ENCODE data around the gene BOLL.
"Not testable (repeated sequence)": the region's sequence is repeated elsewhere in the genome, so short reads cannot be mapped to it uniquely, and the experiment has no call there.

Gene BOLL

GRCh38 chr2:197784956-197785941, at the start of gene BOLL:
Gene BOLL (minus strand): TSS chr2:197785319. CDS start chr2:197781850, 3,469 bp downstream.
- TF ChIP-seq TSHZ2 (CRISPR knock-in tag; IDR thresholded peaks at IDR 0.05) (no peak), GLIS3 (CRISPR knock-in tag; IDR thresholded peaks at IDR 0.05) (no peak), ESRRG (CRISPR knock-in tag; IDR thresholded peaks at IDR 0.05) (no peak), ISL1 (CRISPR knock-in tag; IDR thresholded peaks at IDR 0.05) (no peak), CSDC2 (CRISPR knock-in tag; IDR thresholded peaks at IDR 0.05) (no peak), CSRNP3 (CRISPR knock-in tag; IDR thresholded peaks at IDR 0.05) (no peak), ZFP30 (CRISPR knock-in tag; IDR thresholded peaks at IDR 0.05) (no peak), BACH2 (CRISPR knock-in tag; IDR thresholded peaks at IDR 0.05; ENCODE audit: borderline replicate concordance) (no peak)
- ATAC-seq = peak; percentile 24; the same call in 2 of the 3 replicates

GRCh38 chr2:197834771-197835170, 49.7 kb upstream of the BOLL start:
- 0 out of 2 replicates have a peak, but pooled peaks have one; percentile 15 for TF ChIP-seq ZNF8 (CRISPR knock-in tag; IDR thresholded peaks at IDR 0.05)
- ATAC-seq = not testable (repeated sequence)

- no peak for TF ChIP-seq TOX (CRISPR knock-in tag; IDR thresholded peaks at IDR 0.05; ENCODE audit: borderline replicate concordance)
- peak; percentile 81 for TF ChIP-seq ISL1 (CRISPR knock-in tag; IDR thresholded peaks at IDR 0.05)
- ATAC-seq = peak; percentile 39; the same call in 2 of the 3 replicates
Measured at GRCh38 chr2:197828464-197829135, 43.5 kb upstream of the BOLL start.

- peak; percentile 94 for ATAC-seq
- TF ChIP-seq POU6F1 (CRISPR knock-in tag; IDR thresholded peaks at IDR 0.05; ENCODE audit: borderline replicate concordance, low read depth) (0 out of 2 replicates have a peak, but pooled peaks have one; percentile 41), RARB (CRISPR knock-in tag; IDR thresholded peaks at IDR 0.05) (peak; percentile 94), PPARA (CRISPR knock-in tag; IDR thresholded peaks at IDR 0.05; ENCODE audit: borderline replicate concordance) (no peak), ISL1 (CRISPR knock-in tag; IDR thresholded peaks at IDR 0.05) (peak; percentile 98), ZNF565 (CRISPR knock-in tag; conservative IDR thresholded peaks at IDR 0.05; ENCODE audit: low read depth) (no peak), ZC3H10 (CRISPR knock-in tag; IDR thresholded peaks at IDR 0.05) (no peak), ZNF8 (CRISPR knock-in tag; IDR thresholded peaks at IDR 0.05) (no peak), TOX (CRISPR knock-in tag; IDR thresholded peaks at IDR 0.05; ENCODE audit: borderline replicate concordance) (peak; percentile 94; the same call in 1 of the 2 replicates), CSDC2 (CRISPR knock-in tag; IDR thresholded peaks at IDR 0.05) (no peak), ZNF70 (CRISPR knock-in tag; IDR thresholded peaks at IDR 0.05) (no peak)
Measured at GRCh38 chr2:197827618-197828017, 42.5 kb upstream of the BOLL start.

GRCh38 chr2:197822333-197822732, 37.2 kb upstream of the BOLL start:
- no peak for ATAC-seq
- TF ChIP-seq PPARA (CRISPR knock-in tag; IDR thresholded peaks at IDR 0.05; ENCODE audit: borderline replicate concordance) (no peak), ESRRG (CRISPR knock-in tag; IDR thresholded peaks at IDR 0.05) (no peak), ZNF565 (CRISPR knock-in tag; conservative IDR thresholded peaks at IDR 0.05; ENCODE audit: low read depth) (no peak), GLIS3 (CRISPR knock-in tag; IDR thresholded peaks at IDR 0.05) (no peak), CSDC2 (CRISPR knock-in tag; IDR thresholded peaks at IDR 0.05) (no peak), POU6F1 (CRISPR knock-in tag; IDR thresholded peaks at IDR 0.05; ENCODE audit: borderline replicate concordance, low read depth) (no peak), TCF4 (CRISPR knock-in tag; IDR thresholded peaks at IDR 0.05; ENCODE audit: borderline replicate concordance) (no peak), ZNF8 (CRISPR knock-in tag; IDR thresholded peaks at IDR 0.05) (no peak), ZC3H10 (CRISPR knock-in tag; IDR thresholded peaks at IDR 0.05) (no peak), RARB (CRISPR knock-in tag; IDR thresholded peaks at IDR 0.05) (no peak), ISL1 (CRISPR knock-in tag; IDR thresholded peaks at IDR 0.05) (no peak), TSHZ2 (CRISPR knock-in tag; IDR thresholded peaks at IDR 0.05) (no peak), ZFP30 (CRISPR knock-in tag; IDR thresholded peaks at IDR 0.05) (no peak)

Data from SK-N-SH treated with all-trans-retinoic acid at 6 μM for 48 hours (cell line).